Ishikawa (cell line): ENCODE measurements around the gene NFKBIA.

Experiments used
- CEBPB ChIP-seq: IDR thresholded peaks from 2 replicates; pipeline ENCODE4 v1.6.1; 2012
- CREB1 ChIP-seq: IDR thresholded peaks from 2 replicates; pipeline ENCODE4 v1.6.1; 2012; ENCODE audit warnings: low read depth
- EGR1 ChIP-seq: IDR thresholded peaks from 2 replicates; pipeline ENCODE4 v1.6.1; 2012
- EP300 ChIP-seq: IDR thresholded peaks from 2 replicates; pipeline ENCODE4 v1.6.1; 2012; ENCODE audit warnings: borderline replicate concordance
- FOXM1 ChIP-seq: IDR thresholded peaks from 2 replicates; pipeline ENCODE4 v1.6.1; 2012; ENCODE audit warnings: low read depth, borderline replicate concordance
- MAX ChIP-seq: IDR thresholded peaks from 2 replicates; pipeline ENCODE4 v1.6.1; 2012
- NFIC ChIP-seq: IDR thresholded peaks from 2 replicates; pipeline ENCODE4 v1.6.1; 2012
- RAD21 ChIP-seq: IDR thresholded peaks from 2 replicates; pipeline ENCODE4 v1.6.1; 2012; ENCODE audit warnings: low read depth
- REST ChIP-seq: IDR thresholded peaks from 2 replicates; pipeline ENCODE4 v1.6.1; 2012; ENCODE audit warnings: low read depth, mild to moderate bottlenecking
- TAF1 ChIP-seq: IDR thresholded peaks from 2 replicates; pipeline ENCODE4 v1.6.1; 2012; ENCODE audit warnings: low read depth, mild to moderate bottlenecking
- TCF12 ChIP-seq: IDR thresholded peaks from 2 replicates; pipeline ENCODE4 v1.6.1; 2012; ENCODE audit warnings: low read depth
- TEAD4 ChIP-seq: IDR thresholded peaks from 2 replicates; pipeline ENCODE4 v1.6.1; 2012
- USF1 ChIP-seq: IDR thresholded peaks from 2 replicates; pipeline ENCODE4 v1.6.1; 2012
- YY1 ChIP-seq: IDR thresholded peaks from 2 replicates; pipeline ENCODE4 v1.6.1; 2012; ENCODE audit warnings: low read depth
- ZBTB7A ChIP-seq: IDR thresholded peaks from 2 replicates; pipeline ENCODE4 v1.6.1; 2012; ENCODE audit warnings: low read depth

NFKBIA gene

GRCh38 chr14:35404449-35405303, at the start of gene NFKBIA:
NFKBIA (minus strand) TSS chr14:35404749; CDS start chr14:35404644, 105 bp downstream.
- TF ChIP-seq EP300 (peak; percentile 62), NFIC (peak; percentile 44; the same call in 1 of the 2 replicates), CREB1 (no peak), USF1 (0 out of 2 replicates have a peak, but pooled peaks have one; percentile 12), YY1 (peak; percentile 65; the same call in 1 of the 2 replicates), ZBTB7A (peak; percentile 73), RAD21 (peak; percentile 34; the same call in 1 of the 2 replicates), EGR1 (no peak), MAX (0 out of 2 replicates have a peak, but pooled peaks have one; percentile 17), CEBPB (0 out of 2 replicates have a peak, but pooled peaks have one; percentile 2), FOXM1 (no peak), REST (no peak), TCF12 (peak; percentile 26; the same call in 1 of the 2 replicates), TEAD4 (peak; percentile 52), TAF1 (peak; percentile 78; the same call in 1 of the 2 replicates)

GRCh38 chr14:35446450-35446849, 41.9 kb upstream of the NFKBIA start:
- TF ChIP-seq ZBTB7A (no peak), CREB1 (no peak), NFIC (no peak), YY1 (no peak), RAD21 (no peak), TEAD4 (no peak), FOXM1 (no peak), CEBPB (no peak), MAX (no peak), TAF1 (no peak), USF1 (no peak), EP300 (no peak), EGR1 (no peak), TCF12 (no peak)

- TF ChIP-seq TCF12 (no peak), CEBPB (no peak), NFIC (no peak), EGR1 (no peak), RAD21 (no peak), FOXM1 (no peak), MAX (no peak), YY1 (no peak)
Measured at GRCh38 chr14:35444104-35444503, 39.6 kb upstream of the NFKBIA start.

GRCh38 chr14:35441160-35441559, 36.6 kb upstream of the NFKBIA start:
- TF ChIP-seq MAX, result no peak
- TF ChIP-seq CREB1, result no peak
- TF ChIP-seq TAF1, result no peak
- no peak for TF ChIP-seq ZBTB7A
- TF ChIP-seq TCF12, result no peak
- no peak for TF ChIP-seq FOXM1
- TF ChIP-seq EP300, result no peak
- TF ChIP-seq CEBPB, result no peak
- no peak for TF ChIP-seq YY1
- TF ChIP-seq NFIC, result no peak
- TF ChIP-seq RAD21, result no peak
- TF ChIP-seq REST, result no peak
- no peak for TF ChIP-seq TEAD4
